GM12878 (cell line): ENCODE data around the gene OR5AR1. TPM values are rescaled to one million over a fixed set of nuclear protein-coding genes. Genes with fewer than 3 reads are reported as not detected.

Experiments used
- ATAC-seq: fragments of 200-7000 bp; cut with Tn5 transposase; 3 replicates; pipeline ENCODE4 v1.9.1; 2020; ENCODE audit warnings: mild to moderate bottlenecking, moderate library complexity
- BruUV-seq: library from RNA; stranded (reverse); fragments of 400-500 nt; replicated peaks from 2 replicates; lab custom pipeline; 2021; lab: Mats Ljungman, UMichigan
- CTCF ChIA-PET: fragments of 300-600 bp; sonication (Branson Sonifier 250); formaldehyde crosslinking; extraction: SDS; loops from one replicate; lab custom pipeline; 2021; ENCODE audit warnings: inconsistent platforms; lab: Yijun Ruan, JAX
- POLR2A ChIA-PET: fragments of 350-600 bp; formaldehyde crosslinking; extraction: SDS; loops from one replicate; lab custom pipeline; 2021; ENCODE audit warnings: inconsistent platforms; lab: Charles Lee
- RAD21 ChIA-PET: fragments of 300-600 bp; sonication (Branson Sonifier 250); formaldehyde crosslinking; loops from one replicate; lab custom pipeline; 2023; ENCODE audit warnings: antibody characterized with exemption; ENCODE audit not compliant: unreplicated experiment; lab: Charles Lee
- SMC1A ChIA-PET: fragments of 300-600 bp; sonication (Branson Sonifier 250); formaldehyde crosslinking; loops from one replicate; lab custom pipeline; 2023; ENCODE audit not compliant: unreplicated experiment, uncharacterized antibody; lab: Charles Lee
- DNase-seq: peaks from one replicate; pipeline ENCODE4 v3.0.0-alpha.2; 2011; ENCODE audit warnings: low read depth, low spot score
- FAIRE-seq: peaks from 3 replicates; lab custom pipeline; 2011; peaks lifted over from hg19 to GRCh38; lab: Jason Lieb, UNC
- H2AFZ ChIP-seq: 2 replicates; pipeline ENCODE4 v1.6.0; 2011; ENCODE audit warnings: low read depth, low read length, control low read depth; ENCODE audit not compliant: control insufficient read depth
- H3K27ac ChIP-seq: 2 replicates; pipeline ENCODE4 v1.5.1; 2011; ENCODE audit warnings: control low read depth; ENCODE audit not compliant: control insufficient read depth, insufficient read depth
- H3K27me3 ChIP-seq, 2 experiments: replicated peaks in 1 of 2; 2 replicates each; pipeline versions ENCODE4 v1.6.0 to v1.6.1; 2011; ENCODE audit warnings: low read length in 1 of 2; ENCODE audit not compliant: control insufficient read depth in 2 of 2, insufficient read depth in 2 of 2
- H3K36me3 ChIP-seq, 2 experiments: 2 replicates each; pipeline ENCODE4 v1.5.1; 2011; ENCODE audit warnings: low read length in 1 of 2; ENCODE audit not compliant: control insufficient read depth in 2 of 2, insufficient read depth in 2 of 2
- H3K4me1 ChIP-seq: 2 replicates; pipeline ENCODE4 v1.6.1; 2011; ENCODE audit warnings: mild to moderate bottlenecking, low read length, moderate library complexity, mixed read lengths; ENCODE audit not compliant: control insufficient read depth, insufficient read depth
- H3K4me2 ChIP-seq: 2 replicates; pipeline ENCODE4 v1.6.0; 2011; ENCODE audit warnings: control low read depth; ENCODE audit not compliant: control insufficient read depth, insufficient read depth
- H3K4me3 ChIP-seq: fragments of 200-600 bp; sonication (generic); 2 replicates; pipeline ENCODE4 v1.5.1; 2016
- H3K79me2 ChIP-seq: 2 replicates; pipeline ENCODE4 v1.6.0; 2011; ENCODE audit warnings: low read length; ENCODE audit not compliant: control insufficient read depth, insufficient read depth
- H3K9ac ChIP-seq: 2 replicates; pipeline ENCODE4 v1.8.0; 2011; ENCODE audit warnings: low read length, control low read depth, mixed read lengths; ENCODE audit not compliant: control insufficient read depth, insufficient read depth
- H3K9me3 ChIP-seq: replicated peaks from 3 replicates; pipeline ENCODE4 v1.5.1; 2011; ENCODE audit warnings: mild to moderate bottlenecking, low read length; ENCODE audit not compliant: control insufficient read depth, insufficient read depth
- H4K20me1 ChIP-seq: 2 replicates; pipeline ENCODE4 v1.6.0; 2011; ENCODE audit not compliant: control insufficient read depth, insufficient read depth
- ATF2 ChIP-seq: IDR thresholded peaks from 2 replicates; pipeline ENCODE4 v1.6.1; 2012; ENCODE audit warnings: low read length, inconsistent platforms
- ATF7 ChIP-seq: fragments of 450-650 bp; IDR thresholded peaks from 2 replicates; pipeline ENCODE4 v1.6.1; 2016; ENCODE audit warnings: low read depth, mild to moderate bottlenecking
- BCL11A ChIP-seq: IDR thresholded peaks from 2 replicates; pipeline ENCODE4 v1.6.1; 2011; ENCODE audit warnings: low read depth, low read length
- HDAC6 ChIP-seq: fragments of 200-600 bp; sonication (generic); IDR thresholded peaks from one replicate; pipeline ENCODE4 v1.8.0; 2017; ENCODE audit warnings: antibody characterized with exemption; ENCODE audit not compliant: unreplicated experiment
- NFYA ChIP-seq: IDR thresholded peaks from 2 replicates; pipeline ENCODE4 v1.6.1; 2011; ENCODE audit warnings: low read depth, mild to moderate bottlenecking, low read length, improper control_type of control experiment, borderline replicate concordance
- STAT3 ChIP-seq: IDR thresholded peaks from 2 replicates; pipeline ENCODE4 v1.6.1; 2011; ENCODE audit warnings: low read depth, low read length, improper control_type of control experiment
- TARDBP ChIP-seq: IDR thresholded peaks from 2 replicates; pipeline ENCODE4 v1.6.1; 2016; ENCODE audit warnings: borderline replicate concordance
- ZBTB33 ChIP-seq: fragments of 450-650 bp; IDR thresholded peaks from 2 replicates; pipeline ENCODE4 v1.6.1; 2017; ENCODE audit warnings: mild to moderate bottlenecking
- WGBS: methylation state at CpG from one replicate; pipeline ENCODE4 v1.1.6; 2016; ENCODE audit warnings: low lambda C conversion rate; ENCODE audit not compliant: insufficient replicate concordance, insufficient coverage; ENCODE audit errors: missing lambda C conversion rate; 5-methylcytosine and 5-hydroxymethylcytosine counted together
- in situ Hi-C: fragments of 300-500 bp; cut with MboI; formaldehyde crosslinking; loops from 9 replicates; pipeline ENCODE4 v1.14.3; 2018; ENCODE audit warnings: mixed read lengths
- intact Hi-C: fragments of 100-400 bp; cut with micrococcal nuclease; formaldehyde crosslinking; loops from one replicate; pipeline ENCODE4 v1.14.2; 2022; ENCODE audit not compliant: unreplicated experiment
- polyA plus RNA-seq, 11 experiments: library from polyadenylated mRNA; depleted of rRNA in 4 of 11; unstranded in 6 of 11; stranded (reverse) in 5 of 11; fragments of >200 nt; fragmentation: Nextera tagmentation in 4 of 11; fragmentation: Illumina TruSeq in 1 of 11; extraction: Ambion mirVana in 4 of 11; extraction: Trizol in 1 of 11; gene quantifications; 1 replicate in 1 of 11; 2 replicates in 10 of 11; pipeline versions ENCODE4 v1.2.1 to v1.2.3, GENCODE V29; 2011 to 2016; ENCODE audit warnings: inconsistent platforms in 2 of 11, missing spikeins in 2 of 11, low read depth in 1 of 11
- total RNA-seq, 4 experiments: library from RNA; depleted of rRNA in 3 of 4; stranded (reverse); fragments of >200 nt in 3 of 4; fragmentation: Illumina TruSeq in 1 of 4; extraction: Trizol in 1 of 4; gene quantifications; 2 replicates each; pipeline versions ENCODE4 v1.2.1 to v1.2.3, GENCODE V29; 2013 to 2021

The OR5AR1 gene
- total and polyA plus RNA-seq, 10 of the 15 experiments (the other 5 are each of a cell fraction or from before 2014, with no cell fraction given), result not detected

GRCh38 chr11:56670984-56671383 is 7.5 kb downstream of the OR5AR1 start:
- 20% methylated on average over 2 of the region's 2 CpGs for WGBS
- H3K79me2 ChIP-seq, result no peaks in the 10 kb centered on the region
- no peak for DNase-seq
- intact Hi-C loops, result no loop called here
- no peak overlapping the region for H3K27ac ChIP-seq
- no peaks in the 10 kb centered on the region for H3K27me3 ChIP-seq
- no peak for FAIRE-seq
- TF ChIP-seq STAT3 (no peak), ATF7 (no peak), BCL11A (no peak), ZBTB33 (no peak), NFYA (no peak), TARDBP (no peak), HDAC6 (no peak), ATF2 (no peak)
- H2AFZ ChIP-seq, result no peak overlapping the region
- no peaks in the 10 kb centered on the region for H4K20me1 ChIP-seq
- no peaks in the 10 kb centered on the region for H3K4me1 ChIP-seq
- no peak overlapping the region for H3K9ac ChIP-seq
- H3K36me3 ChIP-seq, result no peaks in the 10 kb centered on the region
- ATAC-seq, result no peak
- ChIA-PET CTCF (no interaction called here), POLR2A (no interaction called here), SMC1A (interaction anchor here (1.2 kb wide), 1 partner anchor 9 kb away, joined by 3 read pairs; no protein-coding TSS in a partner anchor), RAD21 (no interaction called here)
- H3K4me3 ChIP-seq, result no peak overlapping the region
- in situ Hi-C loops, result no loop called here
- BruUV-seq, result no TSS peak
- H3K9me3 ChIP-seq, result no peaks in the 10 kb centered on the region
- H3K4me2 ChIP-seq, result no peak overlapping the region
